Stromal cell of bone marrow (primary cell): ENCODE results near the gene SPATS2.

ENCODE experiments used
- DNase-seq: peaks from one replicate; pipeline ENCODE4 v3.0.0-alpha.2; 2012; ENCODE audit warnings: low read depth

The SPATS2 gene

DNA sequence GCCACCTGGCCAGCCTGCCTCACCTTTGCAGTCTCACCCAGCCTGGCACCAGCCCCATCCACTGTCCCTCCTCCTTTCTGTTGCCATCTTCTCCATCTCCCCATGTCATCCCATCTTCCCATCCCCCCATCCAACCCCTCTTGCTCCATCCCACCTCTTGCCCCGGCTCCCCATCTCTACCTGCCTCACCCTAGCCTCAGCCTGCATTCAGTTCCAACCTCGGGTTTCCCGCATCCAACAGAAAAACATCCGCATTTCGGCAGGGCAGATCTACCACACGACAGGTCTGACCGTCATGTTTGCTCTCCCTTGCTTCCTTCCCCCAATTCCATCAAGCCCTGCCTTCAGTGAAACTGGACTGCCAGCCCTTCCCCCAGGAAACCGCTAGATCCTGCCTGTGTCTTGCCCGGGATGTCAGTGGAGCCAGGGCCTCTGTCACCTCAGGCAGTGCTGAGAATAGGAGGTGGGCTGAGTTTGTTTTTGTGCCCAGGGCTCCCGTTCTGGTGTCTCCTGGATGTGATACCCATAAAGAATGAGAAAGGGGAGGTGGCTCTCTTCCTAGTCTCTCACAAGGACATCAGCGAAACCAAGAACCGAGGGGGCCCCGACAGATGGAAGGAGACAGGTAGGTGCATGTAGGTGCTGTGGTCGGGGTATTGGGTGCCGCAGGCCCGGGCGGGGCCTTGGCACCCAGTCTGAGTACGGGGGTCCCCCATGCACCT lies 174.0 kb downstream of the SPATS2 start:
- no peak for DNase-seq

DNA sequence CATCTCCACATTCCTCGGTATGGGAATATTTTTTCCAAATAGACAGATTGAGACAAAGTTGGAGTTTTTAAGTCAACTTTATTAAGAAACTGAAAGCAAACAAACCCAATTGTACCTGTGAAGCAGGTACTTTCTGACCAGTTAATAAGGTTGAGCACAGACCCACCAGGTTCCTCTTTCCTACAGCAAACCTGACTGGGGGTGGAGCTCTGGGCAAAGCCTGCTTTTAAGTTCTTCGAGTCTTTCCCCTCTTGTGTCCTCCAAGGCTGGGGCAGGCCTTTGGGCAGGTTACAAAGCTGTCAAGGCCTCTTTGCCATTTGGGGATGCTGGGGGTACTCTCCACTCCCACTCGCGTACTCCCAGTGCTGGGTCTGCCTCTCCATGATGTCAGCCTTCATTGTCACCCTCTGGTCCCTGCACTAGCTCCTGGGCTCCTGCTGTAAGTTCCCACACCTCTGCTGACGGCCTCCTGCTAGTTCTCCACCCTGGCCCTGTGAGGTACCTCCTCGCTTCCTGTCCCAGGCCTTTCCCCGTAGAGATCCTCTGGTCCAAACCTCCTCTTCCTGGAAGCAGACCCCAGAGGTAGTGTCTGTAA lies 174.7 kb downstream of the SPATS2 start:
- DNase-seq: no peak

- no peak for DNase-seq
These were observed 175.4 kb downstream of the SPATS2 start for GRCh38 chr12:49542592-49543160.

DNA sequence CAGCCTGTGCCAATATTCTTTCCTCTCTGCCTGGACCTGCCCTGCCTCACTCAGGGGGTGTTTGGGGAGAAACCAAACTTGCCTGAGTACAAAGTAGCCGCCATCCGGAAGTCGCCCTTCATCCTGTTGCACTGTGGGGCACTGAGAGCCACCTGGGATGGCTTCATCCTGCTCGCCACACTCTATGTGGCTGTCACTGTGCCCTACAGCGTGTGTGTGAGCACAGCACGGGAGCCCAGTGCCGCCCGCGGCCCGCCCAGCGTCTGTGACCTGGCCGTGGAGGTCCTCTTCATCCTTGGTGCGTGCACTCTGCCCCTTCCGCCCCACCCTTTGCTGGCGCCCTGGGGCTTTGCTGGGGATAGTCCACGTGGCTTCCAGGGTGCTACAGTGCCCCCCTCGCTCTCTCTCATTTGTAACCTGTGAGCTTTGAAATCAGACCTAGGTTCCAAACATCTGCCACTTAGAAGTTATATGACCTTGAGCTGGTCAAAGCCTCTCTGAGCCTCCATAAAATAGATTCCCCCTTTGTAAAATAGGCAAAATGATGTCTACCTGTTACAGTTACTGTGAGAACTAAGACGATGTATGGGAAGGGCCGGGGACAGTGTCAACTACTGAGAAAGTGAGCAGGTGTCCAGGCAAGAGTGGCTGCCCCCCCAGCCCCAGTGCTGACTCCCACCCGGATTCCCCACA lies 176.1 kb downstream of the SPATS2 start:
- no peak for DNase-seq

DNA sequence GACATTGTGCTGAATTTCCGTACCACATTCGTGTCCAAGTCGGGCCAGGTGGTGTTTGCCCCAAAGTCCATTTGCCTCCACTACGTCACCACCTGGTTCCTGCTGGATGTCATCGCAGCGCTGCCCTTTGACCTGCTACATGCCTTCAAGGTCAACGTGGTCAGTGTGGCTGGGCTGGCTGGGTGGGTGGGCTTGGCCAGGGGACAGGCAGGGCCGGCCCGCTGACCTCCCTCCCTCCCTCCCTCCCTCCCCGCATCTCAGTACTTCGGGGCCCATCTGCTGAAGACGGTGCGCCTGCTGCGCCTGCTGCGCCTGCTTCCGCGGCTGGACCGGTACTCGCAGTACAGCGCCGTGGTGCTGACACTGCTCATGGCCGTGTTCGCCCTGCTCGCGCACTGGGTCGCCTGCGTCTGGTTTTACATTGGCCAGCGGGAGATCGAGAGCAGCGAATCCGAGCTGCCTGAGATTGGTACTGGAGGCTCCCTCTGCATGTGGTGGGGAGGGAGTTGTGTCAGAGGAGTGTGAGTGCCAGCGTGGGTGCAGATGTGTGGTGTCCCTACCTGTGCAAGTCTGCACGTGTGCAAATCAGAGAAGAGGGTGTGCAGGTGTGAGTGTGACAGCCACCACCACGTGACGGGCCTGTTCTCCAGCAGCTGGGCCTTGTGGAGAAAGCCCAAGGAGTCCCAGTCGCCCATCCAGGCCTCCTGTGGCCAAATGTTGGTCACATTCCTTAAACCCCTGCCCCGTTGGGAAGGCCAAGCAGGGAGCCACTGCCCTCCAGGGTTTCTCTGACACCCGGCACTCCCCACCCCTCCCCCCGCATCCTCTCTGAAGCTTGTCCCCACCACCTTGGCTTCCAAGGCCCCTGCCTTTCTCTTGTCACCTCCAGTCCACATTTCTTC lies 176.9 kb downstream of the SPATS2 start:
- DNase-seq: no peak

DNA sequence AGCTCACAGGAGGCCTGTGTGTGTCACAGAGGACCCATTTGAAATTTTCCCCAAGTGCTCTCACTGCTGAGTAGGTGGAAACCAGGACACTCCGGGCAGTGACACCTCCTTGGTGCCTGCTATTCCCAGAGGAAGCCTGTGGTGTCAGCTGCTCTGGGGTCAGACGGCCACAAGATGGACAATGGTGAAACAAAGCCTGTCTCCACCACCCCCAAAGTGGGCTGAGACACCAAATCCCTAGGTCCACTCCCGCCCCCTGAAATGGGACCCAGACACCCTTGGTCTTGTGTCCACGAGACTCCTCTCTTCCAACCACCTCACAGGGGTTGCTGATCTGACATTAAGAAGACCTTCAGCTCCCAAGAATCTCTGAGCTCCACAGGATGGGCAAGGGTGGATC lies 178.6 kb downstream of the SPATS2 start:
- DNase-seq: no peak

DNA sequence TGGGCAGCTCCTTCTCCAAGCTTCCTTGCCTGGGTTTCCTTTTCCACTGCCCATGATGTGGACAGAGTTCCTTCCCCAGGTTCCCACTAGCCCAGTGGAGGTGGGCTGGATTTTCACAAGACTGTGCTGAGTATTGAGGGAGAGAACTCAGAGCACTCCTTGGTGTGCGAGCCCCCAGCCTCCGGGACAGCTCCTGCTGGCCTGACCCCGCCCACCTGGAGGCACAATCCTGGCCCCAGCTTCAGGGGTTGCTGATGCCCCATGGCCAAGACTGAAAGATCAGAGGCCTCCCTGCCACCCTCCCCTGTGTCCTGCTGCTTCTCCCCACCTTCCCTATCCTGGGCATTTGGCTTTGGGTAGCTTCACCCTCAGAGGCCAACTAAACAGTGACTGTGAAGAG lies 179.2 kb downstream of the SPATS2 start:
- no peak for DNase-seq

GRCh38 chr12:49547090-49547690 lies 179.9 kb downstream of the SPATS2 start:
- DNase-seq: no peak

GRCh38 chr12:49548481-49548821 lies 181.2 kb downstream of the SPATS2 start:
- DNase-seq: no peak

- DNase-seq: no peak
These were observed 181.8 kb downstream of the SPATS2 start for GRCh38 chr12:49548822-49549648.

DNA sequence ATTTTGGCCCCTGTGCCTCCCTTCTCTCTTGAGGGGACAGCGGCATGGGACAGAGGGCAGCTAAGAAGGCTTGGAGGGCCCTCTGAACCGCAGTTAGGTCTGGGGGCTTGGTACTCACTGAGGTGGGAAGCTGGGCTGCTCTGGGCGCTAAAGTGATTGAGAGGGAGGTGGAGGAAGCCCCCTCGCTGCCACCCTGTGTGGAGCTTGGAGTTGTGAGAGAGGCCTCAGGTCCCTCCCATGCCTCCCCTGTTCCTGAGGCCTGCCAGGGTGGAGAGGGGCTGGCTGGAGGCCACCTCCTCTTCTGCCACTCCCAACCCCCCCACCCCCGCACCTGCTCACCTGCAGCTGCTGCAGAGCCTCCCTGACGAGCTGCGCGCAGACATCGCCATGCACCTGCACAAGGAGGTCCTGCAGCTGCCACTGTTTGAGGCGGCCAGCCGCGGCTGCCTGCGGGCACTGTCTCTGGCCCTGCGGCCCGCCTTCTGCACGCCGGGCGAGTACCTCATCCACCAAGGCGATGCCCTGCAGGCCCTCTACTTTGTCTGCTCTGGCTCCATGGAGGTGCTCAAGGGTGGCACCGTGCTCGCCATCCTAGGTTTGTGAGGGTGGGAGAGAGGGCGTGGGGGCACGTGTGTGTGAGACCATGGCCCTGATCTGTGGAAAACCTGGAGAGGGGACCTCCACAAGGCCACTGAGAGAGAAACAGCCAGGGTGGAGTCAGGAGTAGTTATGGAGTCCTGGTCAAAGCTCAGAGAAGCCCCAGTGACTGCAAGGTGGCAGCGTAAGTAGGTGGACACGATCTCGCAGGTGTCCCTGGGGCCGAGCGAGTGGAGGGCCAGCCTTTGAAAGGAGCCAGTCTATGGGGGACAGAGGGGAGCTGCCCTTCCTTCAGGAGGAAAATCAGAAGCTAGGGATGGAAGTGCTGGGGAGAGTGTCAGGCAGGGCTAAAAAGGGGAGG lies 182.8 kb downstream of the SPATS2 start:
- no peak for DNase-seq

- DNase-seq: no peak
These were observed 183.5 kb downstream of the SPATS2 start for GRCh38 chr12:49550693-49551252.

DNA sequence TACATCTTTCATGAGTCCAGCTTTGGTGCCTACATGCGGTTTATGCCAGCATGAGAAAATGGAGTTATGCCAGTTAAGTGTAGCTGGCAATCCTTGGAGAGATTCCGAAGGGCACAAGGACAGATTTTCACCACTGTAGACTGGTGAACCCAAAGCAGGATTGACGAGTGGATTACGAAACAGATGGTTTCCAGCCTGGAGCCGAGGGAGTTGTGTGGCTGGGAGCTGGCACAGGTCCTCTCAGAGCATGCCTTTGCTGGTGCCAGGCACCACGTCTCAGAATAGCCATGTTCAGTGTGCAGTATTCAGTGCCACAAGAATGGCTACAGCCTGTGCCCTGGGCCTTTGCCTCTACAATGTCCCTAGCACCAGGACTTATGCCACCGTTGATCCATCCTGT lies 184.8 kb downstream of the SPATS2 start:
- peak; percentile 16 for DNase-seq

GRCh38 chr12:49552425-49552824 lies 185.2 kb downstream of the SPATS2 start:
- DNase-seq: no peak

- DNase-seq: no peak
These were observed 185.6 kb downstream of the SPATS2 start for GRCh38 chr12:49552899-49553298.

- no peak for DNase-seq
These were observed 186.3 kb downstream of the SPATS2 start for GRCh38 chr12:49553512-49554088.

DNA sequence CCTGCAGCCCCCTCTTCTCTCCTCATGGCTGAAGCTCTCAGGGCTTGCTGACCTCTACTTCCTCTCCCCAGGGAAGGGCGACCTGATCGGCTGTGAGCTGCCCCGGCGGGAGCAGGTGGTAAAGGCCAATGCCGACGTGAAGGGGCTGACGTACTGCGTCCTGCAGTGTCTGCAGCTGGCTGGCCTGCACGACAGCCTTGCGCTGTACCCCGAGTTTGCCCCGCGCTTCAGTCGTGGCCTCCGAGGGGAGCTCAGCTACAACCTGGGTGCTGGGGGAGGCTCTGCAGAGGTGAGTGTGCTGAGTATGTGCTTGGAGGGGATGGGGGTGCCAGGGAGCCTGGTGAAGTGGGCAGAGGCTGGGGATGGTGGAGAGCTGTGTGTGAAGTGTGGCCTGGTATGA lies 187.0 kb downstream of the SPATS2 start:
- DNase-seq: no peak

DNA sequence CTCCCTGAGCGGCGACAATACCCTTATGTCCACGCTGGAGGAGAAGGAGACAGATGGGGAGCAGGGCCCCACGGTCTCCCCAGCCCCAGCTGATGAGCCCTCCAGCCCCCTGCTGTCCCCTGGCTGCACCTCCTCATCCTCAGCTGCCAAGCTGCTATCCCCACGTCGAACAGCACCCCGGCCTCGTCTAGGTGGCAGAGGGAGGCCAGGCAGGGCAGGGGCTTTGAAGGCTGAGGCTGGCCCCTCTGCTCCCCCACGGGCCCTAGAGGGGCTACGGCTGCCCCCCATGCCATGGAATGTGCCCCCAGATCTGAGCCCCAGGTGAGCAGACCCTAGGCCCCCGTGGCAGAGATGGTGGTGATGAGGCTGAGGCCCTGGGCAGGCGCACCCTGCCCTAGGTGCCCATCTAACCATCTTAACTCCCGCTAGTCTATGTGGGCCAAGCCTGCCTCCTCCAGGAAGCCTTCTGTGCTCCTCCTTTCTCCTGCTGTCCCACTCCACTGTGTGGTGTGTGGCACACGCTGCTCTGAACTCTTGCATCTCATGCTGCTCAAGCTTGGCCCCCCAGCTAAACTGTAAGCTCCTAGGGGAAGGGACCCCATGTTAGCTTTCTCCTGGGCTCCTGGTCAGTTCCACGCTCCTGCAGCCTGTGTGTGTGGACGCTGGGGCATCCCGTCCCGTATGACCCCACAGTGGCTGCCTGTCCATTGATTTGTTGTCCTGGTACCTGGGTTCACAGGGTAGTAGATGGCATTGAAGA lies 188.5 kb downstream of the SPATS2 start:
- DNase-seq: no peak
